ENCODE data around the gene RELCH. TPM values are rescaled to one million over a fixed set of nuclear protein-coding genes. Genes with fewer than 3 reads are reported as not detected.
"Not testable (repeated sequence)": the region's sequence is repeated elsewhere in the genome, so short reads cannot be mapped to it uniquely, and the experiment has no call there.

RELCH gene, protein sequence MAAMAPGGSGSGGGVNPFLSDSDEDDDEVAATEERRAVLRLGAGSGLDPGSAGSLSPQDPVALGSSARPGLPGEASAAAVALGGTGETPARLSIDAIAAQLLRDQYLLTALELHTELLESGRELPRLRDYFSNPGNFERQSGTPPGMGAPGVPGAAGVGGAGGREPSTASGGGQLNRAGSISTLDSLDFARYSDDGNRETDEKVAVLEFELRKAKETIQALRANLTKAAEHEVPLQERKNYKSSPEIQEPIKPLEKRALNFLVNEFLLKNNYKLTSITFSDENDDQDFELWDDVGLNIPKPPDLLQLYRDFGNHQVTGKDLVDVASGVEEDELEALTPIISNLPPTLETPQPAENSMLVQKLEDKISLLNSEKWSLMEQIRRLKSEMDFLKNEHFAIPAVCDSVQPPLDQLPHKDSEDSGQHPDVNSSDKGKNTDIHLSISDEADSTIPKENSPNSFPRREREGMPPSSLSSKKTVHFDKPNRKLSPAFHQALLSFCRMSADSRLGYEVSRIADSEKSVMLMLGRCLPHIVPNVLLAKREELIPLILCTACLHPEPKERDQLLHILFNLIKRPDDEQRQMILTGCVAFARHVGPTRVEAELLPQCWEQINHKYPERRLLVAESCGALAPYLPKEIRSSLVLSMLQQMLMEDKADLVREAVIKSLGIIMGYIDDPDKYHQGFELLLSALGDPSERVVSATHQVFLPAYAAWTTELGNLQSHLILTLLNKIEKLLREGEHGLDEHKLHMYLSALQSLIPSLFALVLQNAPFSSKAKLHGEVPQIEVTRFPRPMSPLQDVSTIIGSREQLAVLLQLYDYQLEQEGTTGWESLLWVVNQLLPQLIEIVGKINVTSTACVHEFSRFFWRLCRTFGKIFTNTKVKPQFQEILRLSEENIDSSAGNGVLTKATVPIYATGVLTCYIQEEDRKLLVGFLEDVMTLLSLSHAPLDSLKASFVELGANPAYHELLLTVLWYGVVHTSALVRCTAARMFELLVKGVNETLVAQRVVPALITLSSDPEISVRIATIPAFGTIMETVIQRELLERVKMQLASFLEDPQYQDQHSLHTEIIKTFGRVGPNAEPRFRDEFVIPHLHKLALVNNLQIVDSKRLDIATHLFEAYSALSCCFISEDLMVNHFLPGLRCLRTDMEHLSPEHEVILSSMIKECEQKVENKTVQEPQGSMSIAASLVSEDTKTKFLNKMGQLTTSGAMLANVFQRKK
- 10 to 100 TPM; 33.3 to 41.2 TPM for total RNA-seq

DNA sequence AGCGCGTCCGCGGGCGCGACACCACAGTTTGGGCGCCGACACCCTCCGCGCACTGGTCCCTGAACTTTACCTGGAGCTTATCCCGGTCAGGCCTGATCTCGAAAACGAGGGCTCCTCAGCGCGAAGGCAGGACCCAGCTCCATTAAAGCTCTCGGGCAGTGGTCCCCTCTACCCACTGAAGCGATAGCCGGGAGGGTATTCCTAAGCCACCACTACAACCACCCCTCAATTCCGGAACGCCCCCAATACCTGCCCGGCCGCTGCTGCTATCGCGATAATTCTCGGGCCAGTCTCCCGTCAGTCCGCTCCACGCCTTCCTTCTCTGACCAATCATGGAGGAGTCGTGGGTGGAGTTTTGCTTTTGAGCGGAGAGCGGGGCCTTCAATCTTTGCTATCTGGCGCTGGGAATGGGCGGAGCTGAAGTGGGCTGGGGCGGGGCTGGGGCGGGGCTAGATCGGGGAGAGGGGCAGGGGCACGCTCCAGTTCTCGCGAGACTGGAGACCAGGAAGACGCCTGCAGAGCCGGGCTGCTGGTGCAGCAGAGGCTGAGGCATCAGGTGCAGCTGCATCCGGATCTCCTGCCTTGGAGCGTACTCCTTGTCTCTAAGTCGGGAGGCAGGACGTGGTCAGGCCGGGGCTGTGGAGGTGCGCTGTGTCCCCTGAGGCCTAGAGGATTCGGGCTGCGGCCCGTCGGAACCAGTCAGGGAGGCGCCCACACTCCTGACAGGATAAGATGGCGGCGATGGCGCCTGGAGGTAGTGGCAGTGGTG, at the start of gene RELCH, which contains the start of gene PIGN:
TSS of gene RELCH (plus strand) at position 482 of the 769 bp plus-strand sequence. CDS start at position 733, 251 bp downstream.
TSS of gene PIGN (minus strand) at position 283 of the 769 bp plus-strand sequence. CDS start 25,703 bp downstream, outside the sequence.
- H3K9me3 Mint-ChIP-seq (ENCODE audit: low read depth) = no peaks in the 10 kb centered on the region
- DNase-seq = peak; percentile 98
- no peaks in the 10 kb centered on the region for H3K27me3 Mint-ChIP-seq
- peak within 1 kb of the TSS; percentile 95 for H3K27ac Mint-ChIP-seq
- H3K4me1 Mint-ChIP-seq = peaks cover 54% of the 10 kb centered on the region
- CTCF ChIA-PET = interaction anchor here (0.9 to 2.7 kb wide), 10 partner anchors 9 to 399 kb away, joined by 3 to 32 read pairs (median 6); no protein-coding TSS in a partner anchor
- peak within 1 kb of the TSS; percentile 99 for H3K4me3 Mint-ChIP-seq
- ATAC-seq = peak; percentile 92
- peaks cover 23% of the 10 kb centered on the region for H3K36me3 Mint-ChIP-seq

DNA sequence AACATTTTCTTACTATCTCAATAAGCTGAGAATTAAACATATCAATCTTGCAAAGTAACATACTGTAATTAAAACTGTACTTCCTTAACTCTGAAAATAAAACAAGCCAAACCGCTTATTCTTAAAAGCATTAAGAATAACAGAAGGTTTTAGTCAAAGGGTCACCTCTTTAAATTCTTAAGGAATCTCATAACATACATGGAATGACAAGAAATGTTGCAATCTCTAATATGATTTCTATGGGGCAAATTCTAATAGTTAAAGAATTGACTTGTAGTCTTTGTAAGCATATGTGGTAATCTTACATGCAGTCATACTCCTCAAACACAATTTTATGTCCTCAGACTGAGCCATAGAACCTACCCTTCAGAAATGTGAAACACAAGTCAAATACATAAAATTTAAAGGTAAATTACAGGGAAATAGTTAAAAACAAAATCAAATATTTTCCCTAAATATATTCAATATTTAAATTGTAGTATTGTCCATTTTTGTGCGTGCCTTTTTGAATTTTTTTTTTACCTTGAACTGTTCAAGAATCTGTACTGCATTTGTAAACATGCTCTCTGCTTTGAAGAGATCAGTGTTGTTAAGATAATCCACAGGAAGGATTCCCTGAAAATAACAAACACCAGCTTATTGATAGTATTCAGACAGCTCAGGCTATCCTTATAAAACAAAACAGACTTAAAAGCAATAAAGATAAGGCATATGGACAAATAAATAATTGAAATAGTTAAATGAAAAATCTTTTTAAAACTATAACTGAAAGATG, 48.4 kb upstream of the RELCH start:
- H3K9me3 Mint-ChIP-seq (ENCODE audit: low read depth) = no peaks in the 10 kb centered on the region
- CTCF ChIA-PET = no interaction called here
- H3K27ac Mint-ChIP-seq = no peak overlapping the region
- H3K27me3 Mint-ChIP-seq = no peaks in the 10 kb centered on the region
- no peak for ATAC-seq
- H3K36me3 Mint-ChIP-seq = peaks cover 8% of the 10 kb centered on the region
- H3K4me3 Mint-ChIP-seq = no peak overlapping the region
- no peaks in the 10 kb centered on the region for H3K4me1 Mint-ChIP-seq
- DNase-seq = no peak

DNA sequence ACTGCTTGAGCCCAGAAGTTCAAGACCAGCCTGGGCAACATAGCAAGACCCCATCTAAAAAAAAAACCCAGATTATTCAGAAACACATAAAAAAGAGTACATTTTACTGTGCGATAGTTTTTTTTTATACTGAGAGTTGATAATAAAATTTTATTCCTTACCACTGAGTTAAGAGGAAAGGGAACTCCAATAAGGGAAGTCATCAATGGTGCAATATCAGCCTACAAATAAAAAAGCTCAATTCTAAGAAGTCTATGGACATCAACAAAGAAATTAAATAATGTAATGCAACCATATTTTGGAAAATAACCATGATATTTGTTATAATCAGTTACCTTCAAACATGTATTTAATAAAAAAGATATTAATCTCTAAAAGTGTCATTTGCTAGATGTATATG, 46.8 kb upstream of the RELCH start:
- Mint-ChIP-seq H3K9me3 (ENCODE audit: low read depth) (no peaks in the 10 kb centered on the region), H3K27ac (no peak overlapping the region), H3K4me1 (no peaks in the 10 kb centered on the region), H3K36me3 (peaks cover 13% of the 10 kb centered on the region), H3K4me3 (no peak overlapping the region), H3K27me3 (no peaks in the 10 kb centered on the region)
- CTCF ChIA-PET = interaction anchor here (0.5 to 1.1 kb wide), 2 partner anchors 8 to 926 kb away, joined by 3 read pairs; no protein-coding TSS in a partner anchor
- ATAC-seq (no peak), DNase-seq (no peak)

DNA sequence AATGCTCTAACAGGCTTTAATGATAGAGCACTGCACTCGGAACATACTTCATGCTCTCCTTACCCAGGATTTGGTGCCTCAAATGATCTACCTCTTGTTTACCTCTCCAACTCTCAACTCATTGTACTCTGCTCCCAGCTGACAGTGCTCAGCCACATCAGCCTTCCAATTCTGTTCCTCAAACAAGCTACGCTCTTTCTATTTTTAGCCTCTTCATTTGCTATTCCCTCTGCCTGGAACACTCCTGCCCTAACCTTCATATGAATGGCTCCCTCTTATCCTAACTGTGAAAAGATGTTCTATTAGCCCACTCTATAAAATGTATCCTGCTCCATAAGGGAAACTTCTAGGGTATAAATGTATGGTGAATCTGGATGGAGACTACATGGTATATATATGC, 42.7 kb upstream of the RELCH start:
- Mint-ChIP-seq H3K4me3 (no peak overlapping the region), H3K27me3 (no peaks in the 10 kb centered on the region), H3K36me3 (peaks cover 9% of the 10 kb centered on the region), H3K9me3 (ENCODE audit: low read depth) (no peaks in the 10 kb centered on the region), H3K4me1 (no peaks in the 10 kb centered on the region), H3K27ac (no peak overlapping the region)
- CTCF ChIA-PET = interaction anchor here (1.8 kb wide), 1 partner anchor 13 kb away, joined by 5 read pairs; no protein-coding TSS in a partner anchor
- ATAC-seq = no peak
- DNase-seq = no peak

DNA sequence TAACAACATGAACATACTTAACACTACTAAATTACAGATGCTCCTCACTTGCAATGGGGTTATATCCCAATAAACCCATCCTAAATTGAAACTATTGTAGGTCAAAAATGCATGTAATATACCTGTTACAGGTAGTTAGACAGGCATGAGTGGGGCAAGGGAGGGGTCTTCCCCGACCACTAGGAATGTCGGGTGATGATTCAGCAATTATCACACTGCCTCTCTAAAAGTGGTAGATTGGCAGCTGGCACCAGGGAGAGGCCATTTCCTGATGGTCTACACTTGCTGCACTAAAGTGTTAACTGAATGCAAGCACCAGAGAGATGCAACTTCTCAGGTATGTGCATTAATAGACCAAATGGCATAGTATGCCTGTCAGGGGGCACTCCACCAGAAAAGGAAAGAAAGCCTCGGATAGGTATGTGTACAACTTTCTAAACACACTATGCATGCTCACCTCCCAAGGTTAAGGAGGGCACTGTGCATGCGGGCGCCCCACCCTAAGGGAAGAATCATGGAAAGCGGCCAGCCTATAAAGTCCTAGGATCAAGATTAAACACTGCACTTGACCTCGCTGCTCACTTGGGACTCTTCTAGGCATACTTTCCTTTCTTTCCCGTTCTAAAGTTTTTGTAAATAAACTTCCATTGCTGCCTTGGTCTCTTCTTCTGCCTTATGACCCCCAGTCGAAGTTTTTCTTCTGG, 35.8 kb upstream of the RELCH start:
- Mint-ChIP-seq H3K27ac (no peak overlapping the region), H3K36me3 (peaks cover 11% of the 10 kb centered on the region), H3K27me3 (no peaks in the 10 kb centered on the region), H3K4me1 (no peaks in the 10 kb centered on the region), H3K4me3 (no peak overlapping the region), H3K9me3 (ENCODE audit: low read depth) (no peaks in the 10 kb centered on the region)
- ATAC-seq (no peak), DNase-seq (no peak)
- CTCF ChIA-PET = interaction anchor here (1.0 kb wide), 1 partner anchor 19 kb away, joined by 3 read pairs; no protein-coding TSS in a partner anchor

DNA sequence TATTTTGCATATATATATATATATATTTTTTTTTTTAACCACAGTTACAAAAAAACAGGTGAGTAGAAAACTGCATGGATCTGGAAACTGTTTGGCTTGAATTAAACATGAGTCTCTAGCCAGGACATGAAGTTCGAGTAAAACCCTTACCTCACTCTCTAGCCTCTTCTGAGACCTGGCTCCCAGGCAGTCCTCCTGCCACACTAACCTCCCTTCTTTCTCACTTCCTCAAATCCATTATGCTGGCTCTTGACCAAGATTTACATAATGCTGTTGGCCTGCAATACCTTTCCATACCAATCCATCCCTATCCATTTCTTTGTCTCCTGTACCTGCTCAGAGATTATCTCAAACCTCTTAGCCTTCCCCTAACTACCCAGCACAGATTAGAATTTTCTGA, 34.2 kb upstream of the RELCH start:
- no peak overlapping the region for H3K27ac Mint-ChIP-seq
- ATAC-seq (no peak), DNase-seq (no peak)
- H3K4me3 Mint-ChIP-seq = no peak overlapping the region
- CTCF ChIA-PET = no interaction called here
- H3K9me3 Mint-ChIP-seq (ENCODE audit: low read depth) = no peaks in the 10 kb centered on the region
- H3K36me3 Mint-ChIP-seq = peaks cover 14% of the 10 kb centered on the region
- H3K27me3 Mint-ChIP-seq = no peaks in the 10 kb centered on the region
- no peaks in the 10 kb centered on the region for H3K4me1 Mint-ChIP-seq

DNA sequence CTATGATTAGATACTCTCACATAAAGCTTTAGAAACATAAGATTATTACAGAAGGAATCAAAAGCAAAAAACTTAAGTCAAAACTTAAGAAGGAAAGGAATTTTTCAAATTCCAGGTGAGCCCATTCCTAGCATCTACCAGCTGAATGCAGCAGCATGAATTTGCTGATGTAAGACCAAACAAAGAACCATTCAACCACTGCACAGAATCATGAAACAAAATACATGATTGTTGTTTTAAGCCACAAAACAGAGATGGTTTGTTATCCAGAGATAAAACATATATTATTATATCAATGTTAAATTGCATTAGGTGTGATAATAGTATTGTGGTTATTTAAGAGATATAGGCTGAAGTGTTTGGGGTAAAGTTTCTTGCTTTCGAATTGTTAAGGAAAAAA, 29.2 kb upstream of the RELCH start:
- H3K9me3 Mint-ChIP-seq (ENCODE audit: low read depth) = no peaks in the 10 kb centered on the region
- DNase-seq = no peak
- no peak overlapping the region for H3K27ac Mint-ChIP-seq
- peaks cover 14% of the 10 kb centered on the region for H3K36me3 Mint-ChIP-seq
- no peaks in the 10 kb centered on the region for H3K27me3 Mint-ChIP-seq
- no peak for ATAC-seq
- no peak overlapping the region for H3K4me3 Mint-ChIP-seq
- H3K4me1 Mint-ChIP-seq = no peaks in the 10 kb centered on the region
- CTCF ChIA-PET = interaction anchor here (1.0 kb wide), 1 partner anchor 800 kb away, joined by 3 read pairs; no protein-coding TSS in a partner anchor

DNA sequence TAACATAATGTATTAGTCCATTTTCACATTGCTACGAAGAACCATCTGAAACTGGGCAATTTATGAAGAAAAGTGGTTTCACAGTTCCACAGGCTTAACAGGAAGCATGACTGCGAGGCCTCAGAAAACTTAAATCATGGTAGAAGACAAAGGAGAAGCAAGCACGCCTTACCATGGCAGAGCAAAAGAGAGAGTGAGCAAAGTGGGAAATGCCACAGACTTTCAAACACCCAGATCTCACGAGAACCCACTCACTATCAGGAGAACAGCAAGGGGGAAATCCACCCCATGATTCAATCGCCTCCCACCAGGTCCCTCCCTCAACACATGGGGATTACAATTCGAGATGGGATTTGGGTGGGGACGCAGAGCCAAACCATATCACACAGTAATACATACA, 22.7 kb upstream of the RELCH start:
- no peak overlapping the region for H3K27ac Mint-ChIP-seq
- no peaks in the 10 kb centered on the region for H3K27me3 Mint-ChIP-seq
- CTCF ChIA-PET = no interaction called here
- DNase-seq = no peak
- H3K4me3 Mint-ChIP-seq = no peak overlapping the region
- H3K36me3 Mint-ChIP-seq = peaks cover 28% of the 10 kb centered on the region
- no peak for ATAC-seq
- H3K4me1 Mint-ChIP-seq = peaks cover 9% of the 10 kb centered on the region
- H3K9me3 Mint-ChIP-seq (ENCODE audit: low read depth) = peaks cover 3% of the 10 kb centered on the region

DNA sequence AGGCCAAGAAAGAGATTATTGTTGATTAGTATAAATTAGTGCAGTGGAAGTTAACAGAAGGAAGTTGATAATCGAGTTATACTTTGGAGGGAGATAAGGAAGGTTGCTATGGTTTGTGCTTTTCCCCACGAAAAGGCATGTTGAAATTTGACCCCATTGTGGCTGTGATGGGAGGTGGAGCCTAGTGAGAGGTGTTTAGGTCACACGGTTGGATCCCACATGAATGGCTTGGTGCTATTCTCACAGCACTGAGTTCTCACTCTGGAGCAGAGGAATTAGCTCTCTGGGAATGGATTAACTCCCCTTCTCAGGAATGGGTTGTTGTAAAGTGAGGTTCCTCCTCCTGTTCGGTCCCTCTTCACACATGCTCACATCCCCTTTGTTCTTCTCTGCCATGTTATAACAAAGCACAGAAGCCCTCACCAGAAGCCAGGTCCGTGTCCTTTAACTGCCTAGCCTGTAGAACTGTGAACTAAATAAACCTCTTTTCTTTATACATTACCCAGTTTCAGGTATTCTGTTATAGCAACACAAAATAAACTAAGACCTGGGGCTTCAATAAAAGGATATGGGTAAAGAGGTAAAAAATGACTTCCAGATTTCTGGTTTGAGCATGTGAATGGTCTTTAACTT, 22.1 kb upstream of the RELCH start:
- Mint-ChIP-seq H3K4me3 (no peak overlapping the region), H3K27me3 (no peaks in the 10 kb centered on the region), H3K9me3 (ENCODE audit: low read depth) (peaks cover 3% of the 10 kb centered on the region), H3K27ac (no peak overlapping the region), H3K4me1 (peaks cover 9% of the 10 kb centered on the region), H3K36me3 (peaks cover 25% of the 10 kb centered on the region)
- DNase-seq (no peak), ATAC-seq (no peak)
- CTCF ChIA-PET = interaction anchor here (1.8 kb wide), 1 partner anchor 18 kb away, joined by 4 read pairs; no protein-coding TSS in a partner anchor

DNA sequence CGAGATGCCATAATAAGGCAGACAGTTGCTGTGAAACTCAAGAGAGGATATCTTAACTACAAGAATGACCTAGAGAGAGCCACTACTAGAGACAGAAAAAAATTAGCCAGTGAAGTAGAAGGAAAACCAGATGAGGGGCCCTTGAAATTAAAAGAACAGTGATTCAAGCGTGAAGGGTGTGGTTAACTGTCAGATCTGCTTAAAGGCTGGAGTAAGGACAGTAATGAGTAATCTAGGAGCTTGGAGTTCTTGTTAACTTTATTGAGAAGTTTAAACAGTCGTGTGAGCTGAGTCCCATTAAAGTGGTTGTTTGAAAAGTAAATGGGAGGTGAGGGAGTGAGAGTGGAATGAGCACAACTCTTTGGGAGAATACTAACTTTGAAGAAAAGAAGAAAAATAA, 21.5 kb upstream of the RELCH start:
- H3K27ac Mint-ChIP-seq = no peak overlapping the region
- H3K4me3 Mint-ChIP-seq = no peak overlapping the region
- peaks cover 9% of the 10 kb centered on the region for H3K4me1 Mint-ChIP-seq
- no peaks in the 10 kb centered on the region for H3K27me3 Mint-ChIP-seq
- DNase-seq (no peak), ATAC-seq (no peak)
- H3K9me3 Mint-ChIP-seq (ENCODE audit: low read depth) = peaks cover 3% of the 10 kb centered on the region
- CTCF ChIA-PET = interaction anchor here (1.8 kb wide), 1 partner anchor 17 kb away, joined by 4 read pairs; no protein-coding TSS in a partner anchor
- H3K36me3 Mint-ChIP-seq = peaks cover 25% of the 10 kb centered on the region

DNA sequence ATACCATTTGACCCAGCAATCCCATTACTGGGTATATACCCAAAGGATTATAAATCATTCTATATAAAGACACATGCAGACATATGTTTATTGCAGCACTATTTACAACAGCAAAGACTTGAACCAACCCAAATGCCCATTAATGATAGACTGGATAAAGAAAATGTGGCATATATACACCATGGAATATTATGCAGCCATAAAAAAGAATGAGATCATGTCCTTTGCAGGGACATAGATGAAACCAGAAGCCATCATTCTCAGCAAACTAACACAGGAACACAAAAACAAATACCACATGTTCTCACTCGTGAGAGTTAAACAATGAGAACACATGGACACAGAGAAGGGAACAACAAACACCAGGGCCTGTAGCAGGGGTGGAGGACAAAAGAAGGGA, 20.5 kb upstream of the RELCH start:
- CTCF ChIA-PET = interaction anchor here (1.8 kb wide), 1 partner anchor 16 kb away, joined by 4 read pairs; no protein-coding TSS in a partner anchor
- peaks cover 24% of the 10 kb centered on the region for H3K36me3 Mint-ChIP-seq
- H3K27ac Mint-ChIP-seq; H3K9me3 Mint-ChIP-seq (ENCODE audit: low read depth); H3K27me3 Mint-ChIP-seq; DNase-seq; H3K4me1 Mint-ChIP-seq; H3K4me3 Mint-ChIP-seq; ATAC-seq: not testable (repeated sequence)
